HCT116 (cell line): ENCODE measurements around the gene DEF6. TPM values are rescaled to one million over a fixed set of nuclear protein-coding genes. Genes with fewer than 3 reads are reported as not detected.

Source experiments
- ATAC-seq: fragments of 200-7000 bp; cut with Tn5 transposase; 2 replicates; pipeline ENCODE4 v1.9.1; 2020; ENCODE audit warnings: mild to moderate bottlenecking, moderate library complexity
- BruUV-seq: library from RNA; stranded (reverse); fragments of 400-500 nt; replicated peaks from 2 replicates; lab custom pipeline; 2021; lab: Mats Ljungman, UMichigan
- CTCF ChIA-PET: fragments of 300-600 bp; sonication (Branson Sonifier 250); formaldehyde crosslinking; loops from one replicate; lab custom pipeline; 2021; ENCODE audit warnings: antibody characterized with exemption; lab: Charles Lee
- POLR2A ChIA-PET: fragments of 300-600, 350-600 bp; sonication (Branson Sonifier 250); formaldehyde crosslinking; loops from one replicate; lab custom pipeline; 2021; ENCODE audit warnings: antibody characterized with exemption; lab: Charles Lee
- RAD21 ChIA-PET, 2 experiments: fragments of 300-600 bp; sonication (Branson Sonifier 250); formaldehyde crosslinking; loops; one replicate each; lab custom pipeline; 2023; ENCODE audit warnings: low total read pairs in 2 of 2; ENCODE audit not compliant: uncharacterized antibody in 2 of 2, unreplicated experiment in 2 of 2, low non-redundant PET in 1 of 2; lab: Charles Lee
- DNase-seq: peaks from one replicate; pipeline ENCODE4 v3.0.0-alpha.2; 2010; ENCODE audit warnings: low read depth, low spot score
- H2AFZ ChIP-seq: fragments of 200-600 bp; shearing (Covaris generic), sonication (generic); 2 replicates; pipeline ENCODE4 v1.6.1; 2017; ENCODE audit warnings: low read depth, mixed run types, mixed read lengths, antibody characterized with exemption, low read length; ENCODE audit not compliant: poor library complexity, severe bottlenecking
- H3K27ac ChIP-seq: 2 replicates; pipeline ENCODE4 v1.5.1; 2012; ENCODE audit warnings: low read depth, low read length
- H3K27me3 ChIP-seq: fragments of 200-600 bp; sonication (generic); 2 replicates; pipeline ENCODE4 v1.6.1; 2016; ENCODE audit warnings: mixed run types, low read length, mixed read lengths; ENCODE audit not compliant: insufficient read depth
- H3K36me3 ChIP-seq, 2 experiments: fragments of 200-500 bp in 1 of 2; fragments of 200-600 bp in 1 of 2; sonication (Bioruptor generic) in 1 of 2; sonication (generic) in 1 of 2; 2 replicates each; pipeline versions ENCODE4 v1.5.1 to v1.6.1; 2014 to 2016; ENCODE audit warnings: low read length in 2 of 2, inconsistent platforms in 1 of 2, mixed read lengths in 1 of 2, mixed run types in 1 of 2; ENCODE audit not compliant: insufficient read depth in 2 of 2, control insufficient read depth in 1 of 2
- H3K4me1 ChIP-seq, 2 experiments: fragments of 200-600 bp in 1 of 2; sonication (generic) in 1 of 2; 2 replicates each; pipeline versions ENCODE4 v1.5.1 to v1.6.1; 2012 to 2017; ENCODE audit warnings: low read length in 2 of 2, inconsistent platforms in 1 of 2, mild to moderate bottlenecking in 1 of 2, mixed read lengths in 1 of 2, mixed run types in 1 of 2, moderate library complexity in 1 of 2; ENCODE audit not compliant: insufficient read depth in 2 of 2, control insufficient read depth in 1 of 2
- H3K4me2 ChIP-seq: fragments of 200-600 bp; sonication (generic); 2 replicates; pipeline ENCODE4 v1.6.1; 2017; ENCODE audit warnings: mixed run types, low read length, mixed read lengths
- H3K4me3 ChIP-seq, 2 experiments: fragments of 200-600 bp in 1 of 2; sonication (generic) in 1 of 2; replicated peaks in 1 of 2; 2 replicates each; pipeline ENCODE4 v1.5.1; 2011 to 2016; ENCODE audit warnings: low read length in 2 of 2, control low read depth in 1 of 2, low read depth in 1 of 2, mild to moderate bottlenecking in 1 of 2, mixed read lengths in 1 of 2, mixed run types in 1 of 2
- H3K79me2 ChIP-seq: fragments of 200-600 bp; sonication (generic); 2 replicates; pipeline ENCODE4 v1.6.1; 2017; ENCODE audit warnings: mild to moderate bottlenecking, mixed run types, low read length, moderate library complexity, mixed read lengths; ENCODE audit not compliant: insufficient read depth
- H3K9ac ChIP-seq: fragments of 200-600 bp; sonication (generic); 2 replicates; pipeline ENCODE4 v1.6.1; 2016; ENCODE audit warnings: low read length, mixed read lengths
- H3K9me2 ChIP-seq: fragments of 200-600 bp; sonication (generic), shearing (Covaris generic); 2 replicates; pipeline ENCODE4 v1.6.1; 2017; ENCODE audit warnings: mixed run types, mild to moderate bottlenecking, moderate library complexity; ENCODE audit not compliant: insufficient read depth
- H3K9me3 ChIP-seq, 2 experiments: fragments of 200-500 bp in 1 of 2; fragments of 200-600 bp in 1 of 2; sonication (Bioruptor generic) in 1 of 2; sonication (generic) in 1 of 2; 2 replicates each; pipeline ENCODE4 v1.6.1; 2014 to 2017; ENCODE audit warnings: low read length in 2 of 2, mixed read lengths in 2 of 2, inconsistent platforms in 1 of 2, low read depth in 1 of 2, mild to moderate bottlenecking in 1 of 2, mixed run types in 1 of 2, moderate library complexity in 1 of 2; ENCODE audit not compliant: control insufficient read depth in 1 of 2, insufficient read depth in 1 of 2
- H4K20me1 ChIP-seq: fragments of 200-600 bp; sonication (generic), shearing (Covaris generic); 2 replicates; pipeline ENCODE4 v1.6.1; 2017; ENCODE audit warnings: mixed run types, mild to moderate bottlenecking, moderate library complexity; ENCODE audit not compliant: insufficient read depth
- ATF3 ChIP-seq: IDR thresholded peaks from 2 replicates; pipeline ENCODE4 v1.6.1; 2012
- CBX3 ChIP-seq: IDR thresholded peaks from 2 replicates; pipeline ENCODE4 v1.6.1; 2012; ENCODE audit warnings: low read depth
- CEBPB ChIP-seq: IDR thresholded peaks from 2 replicates; pipeline ENCODE4 v1.6.1; 2012; ENCODE audit warnings: low read depth
- EGR1 ChIP-seq: IDR thresholded peaks from 2 replicates; pipeline ENCODE4 v1.6.1; 2012; ENCODE audit warnings: low read depth
- ELF1 ChIP-seq: IDR thresholded peaks from 2 replicates; pipeline ENCODE4 v1.6.1; 2012; ENCODE audit warnings: low read depth, borderline replicate concordance
- FOSL1 ChIP-seq: IDR thresholded peaks from 2 replicates; pipeline ENCODE4 v1.6.1; 2012; ENCODE audit warnings: low read depth
- JUND ChIP-seq: IDR thresholded peaks from 2 replicates; pipeline ENCODE4 v1.6.1; 2012
- POLR2A ChIP-seq: IDR thresholded peaks from 2 replicates; pipeline ENCODE4 v1.7.0; 2011; ENCODE audit warnings: borderline replicate concordance; ENCODE audit not compliant: insufficient read depth, insufficient read length; ENCODE audit errors: extremely low read depth
- POLR2AphosphoS5 ChIP-seq: IDR thresholded peaks from 2 replicates; pipeline ENCODE4 v1.6.1; 2011; ENCODE audit warnings: mild to moderate bottlenecking, low read depth, low read length, moderate library complexity
- SIN3A ChIP-seq: IDR thresholded peaks from 2 replicates; pipeline ENCODE4 v1.6.1; 2012; ENCODE audit warnings: low read depth
- SP1 ChIP-seq: IDR thresholded peaks from 2 replicates; pipeline ENCODE4 v1.6.1; 2012; ENCODE audit warnings: low read depth
- SRF ChIP-seq: IDR thresholded peaks from 2 replicates; pipeline ENCODE4 v1.6.1; 2012; ENCODE audit warnings: low read depth
- TCF7L2 ChIP-seq: IDR thresholded peaks from 2 replicates; pipeline ENCODE4 v1.7.0; 2011; ENCODE audit warnings: borderline replicate concordance, inconsistent platforms; ENCODE audit not compliant: insufficient read depth, insufficient read length; ENCODE audit errors: extremely low read depth
- intact Hi-C: fragments of 100-400 bp; cut with micrococcal nuclease; formaldehyde crosslinking; loops from 2 replicates; pipeline ENCODE4 v1.10.0; 2022
- total RNA-seq: library from RNA; stranded (reverse); gene quantifications from one replicate; pipeline ENCODE4 v1.2.1, GENCODE V29; 2021; ENCODE audit not compliant: unreplicated experiment
- TF ChIP-seq, protein P1 (sequence below), 3 experiments: fragments of 200-600 bp in 1 of 3; sonication (generic) in 1 of 3; IDR thresholded peaks in 2 of 3; conservative IDR thresholded peaks in 1 of 3; 2 replicates each; pipeline ENCODE4 v1.5.1; 2012 to 2017; ENCODE audit warnings: low read depth in 2 of 3, low read length in 2 of 3, antibody characterized with exemption in 1 of 3, borderline replicate concordance in 1 of 3, control low read depth in 1 of 3, mild to moderate bottlenecking in 1 of 3, mixed read lengths in 1 of 3, mixed run types in 1 of 3, moderate library complexity in 1 of 3; ENCODE audit not compliant: insufficient read depth in 1 of 3

Gene DEF6
- total RNA-seq, 1 experiment from 2014 or later: 40.4 TPM

GRCh38 chr6:35258336-35258735 lies 39.3 kb upstream of the DEF6 start:
- ATAC-seq (no peak), DNase-seq (no peak)
- intact Hi-C loops: no loop called here
- Histone ChIP-seq H2AFZ (no peak overlapping the region), H3K4me3 (peak overlapping the region; percentile 68 to 77), H3K4me1 (peaks cover 20 to 40% of the 10 kb centered on the region in 2 experiments), H3K27me3 (no peaks in the 10 kb centered on the region), H3K4me2 (peak overlapping the region; percentile 95), H3K9ac (peak overlapping the region; percentile 86), H3K9me3 (no peaks in the 10 kb centered on the region), H4K20me1 (no peaks in the 10 kb centered on the region), H3K36me3 (no peaks in the 10 kb centered on the region), H3K27ac (peak overlapping the region; percentile 63; the same call in 1 of the 2 replicates), H3K79me2 (peaks cover 36% of the 10 kb centered on the region), H3K9me2 (no peaks in the 10 kb centered on the region)
- ChIA-PET RAD21 (no interaction called here), CTCF (interaction anchor here (0.9 kb wide), 1 partner anchor 479 kb away, joined by 4 read pairs; the partner anchor contains the start of gene ARMC12), POLR2A (no interaction called here)
- TF ChIP-seq FOSL1 (no peak), CEBPB (no peak), SP1 (no peak), POLR2A (no peak), ELF1 (no peak)
- TF ChIP-seq, protein P1, sequence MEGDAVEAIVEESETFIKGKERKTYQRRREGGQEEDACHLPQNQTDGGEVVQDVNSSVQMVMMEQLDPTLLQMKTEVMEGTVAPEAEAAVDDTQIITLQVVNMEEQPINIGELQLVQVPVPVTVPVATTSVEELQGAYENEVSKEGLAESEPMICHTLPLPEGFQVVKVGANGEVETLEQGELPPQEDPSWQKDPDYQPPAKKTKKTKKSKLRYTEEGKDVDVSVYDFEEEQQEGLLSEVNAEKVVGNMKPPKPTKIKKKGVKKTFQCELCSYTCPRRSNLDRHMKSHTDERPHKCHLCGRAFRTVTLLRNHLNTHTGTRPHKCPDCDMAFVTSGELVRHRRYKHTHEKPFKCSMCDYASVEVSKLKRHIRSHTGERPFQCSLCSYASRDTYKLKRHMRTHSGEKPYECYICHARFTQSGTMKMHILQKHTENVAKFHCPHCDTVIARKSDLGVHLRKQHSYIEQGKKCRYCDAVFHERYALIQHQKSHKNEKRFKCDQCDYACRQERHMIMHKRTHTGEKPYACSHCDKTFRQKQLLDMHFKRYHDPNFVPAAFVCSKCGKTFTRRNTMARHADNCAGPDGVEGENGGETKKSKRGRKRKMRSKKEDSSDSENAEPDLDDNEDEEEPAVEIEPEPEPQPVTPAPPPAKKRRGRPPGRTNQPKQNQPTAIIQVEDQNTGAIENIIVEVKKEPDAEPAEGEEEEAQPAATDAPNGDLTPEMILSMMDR (IDR thresholded peaks at IDR 0.05 in 2 of 3, conservative IDR thresholded peaks at IDR 0.05 in 1 of 3; ENCODE audit: borderline replicate concordance in 1 of 3, insufficient read depth in 1 of 3, low read depth in 2 of 3, low read length in 2 of 3): no peak
- BruUV-seq: no TSS peak

DNA sequence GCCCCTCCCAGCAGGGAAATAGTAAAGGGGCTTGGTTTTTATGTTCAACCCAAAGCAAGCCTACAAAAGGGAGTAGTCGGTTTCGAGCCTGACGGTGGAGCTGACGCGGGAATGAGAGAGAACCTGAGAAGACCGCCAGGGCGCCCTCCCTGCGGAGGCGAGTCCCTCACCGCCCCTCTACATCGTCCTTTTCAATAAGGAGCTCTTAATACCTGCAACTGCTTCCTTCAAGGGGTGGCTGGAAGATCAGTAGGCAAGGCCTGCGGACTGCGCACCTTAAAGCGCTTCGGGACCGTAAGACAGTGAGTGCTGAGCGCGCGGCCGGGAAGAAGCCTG lies 38.8 kb upstream of the DEF6 start:
- no peaks in the 10 kb centered on the region for H3K27me3 ChIP-seq
- TSS peak; percentile 77 for BruUV-seq
- peak overlapping the region; percentile 68 to 77 for H3K4me3 ChIP-seq
- H3K79me2 ChIP-seq: peaks cover 36% of the 10 kb centered on the region
- no peaks in the 10 kb centered on the region for H3K9me2 ChIP-seq
- H2AFZ ChIP-seq: no peak overlapping the region
- peak; percentile 32 for ATAC-seq
- peak overlapping the region; percentile 95 for H3K4me2 ChIP-seq
- intact Hi-C loops: no loop called here
- CTCF ChIA-PET: interaction anchor here (0.9 to 1.2 kb wide), 4 partner anchors 18 to 479 kb away, joined by 3 to 4 read pairs (median 4); partner anchors contain the start of gene ARMC12
- no peaks in the 10 kb centered on the region for H3K36me3 ChIP-seq
- H3K27ac ChIP-seq: peak overlapping the region; percentile 63
- POLR2A ChIA-PET: interaction anchor here (1.1 kb wide), 1 partner anchor 8 kb away, joined by 4 read pairs; no protein-coding TSS in a partner anchor
- peak; percentile 32 for DNase-seq
- RAD21 ChIA-PET: no interaction called here
- peak overlapping the region; percentile 86 for H3K9ac ChIP-seq
- peaks cover 20 to 40% of the 10 kb centered on the region in 2 experiments for H3K4me1 ChIP-seq
- H4K20me1 ChIP-seq: no peaks in the 10 kb centered on the region
- no peaks in the 10 kb centered on the region for H3K9me3 ChIP-seq
- TF ChIP-seq POLR2AphosphoS5 (no peak), EGR1 (no peak), ELF1 (no peak), SIN3A (no peak), CEBPB (no peak), ATF3 (no peak), JUND (no peak), CBX3 (no peak), TCF7L2 (no peak), SRF (no peak)
- TF ChIP-seq, all 23 proteins: peak for 0
